ENCODE data around the gene PRAC1. TPM values are rescaled to one million over a fixed set of nuclear protein-coding genes. Genes with fewer than 3 reads are reported as not detected.

The PRAC1 gene
- total and polyA plus RNA-seq, 10 of the 15 experiments (the other 5 are each of a cell fraction or from before 2014, with no cell fraction given): not detected

- TF ChIP-seq ZBTB11 (CRISPR knock-in tag; IDR thresholded peaks at IDR 0.05): no peak
Observed at GRCh38 chr17:48718761-48719641, 3.3 kb downstream of the PRAC1 start (continued).

GRCh38 chr17:48718227-48718760, 4.0 kb downstream of the PRAC1 start:
- Histone ChIP-seq H3K9ac (ENCODE audit: control insufficient read depth, insufficient read depth, low read length) (no peak overlapping the region), H3K4me3 (no peak overlapping the region), H3K79me2 (ENCODE audit: control insufficient read depth, insufficient read depth, low read length) (no peaks in the 10 kb centered on the region), H3K36me3 (ENCODE audit: control insufficient read depth in 2 of 2, insufficient read depth in 2 of 2, low read length in 1 of 2) (no peaks in the 10 kb centered on the region), H3K4me1 (ENCODE audit: control insufficient read depth, insufficient read depth, low read length) (no peaks in the 10 kb centered on the region), H3K27me3 (replicated peaks in 1 of 2; ENCODE audit: control insufficient read depth in 2 of 2, insufficient read depth in 2 of 2, low read length in 1 of 2) (peaks cover 20 to 42% of the 10 kb centered on the region in 2 experiments), H4K20me1 (ENCODE audit: control insufficient read depth, insufficient read depth) (no peaks in the 10 kb centered on the region), H2AFZ (ENCODE audit: control insufficient read depth, low read depth, low read length) (no peak overlapping the region), H3K4me2 (ENCODE audit: control insufficient read depth, insufficient read depth) (no peak overlapping the region), H3K9me3 (replicated peaks; ENCODE audit: control insufficient read depth, insufficient read depth, low read length) (no peaks in the 10 kb centered on the region; the same call in 2 of the 3 replicates), H3K27ac (ENCODE audit: control insufficient read depth, insufficient read depth) (no peak overlapping the region)
- ChIA-PET POLR2A (interaction anchor here (0.6 to 0.7 kb wide), 2 partner anchors 40 to 530 kb away, joined by 3 to 6 read pairs; no protein-coding TSS in a partner anchor), RAD21 (ENCODE audit: unreplicated experiment) (interaction anchor here (2.3 kb wide), 1 partner anchor 40 kb away, joined by 6 read pairs; no protein-coding TSS in a partner anchor), SMC1A (ENCODE audit: uncharacterized antibody, unreplicated experiment) (interaction anchor here (1.4 to 1.5 kb wide), 2 partner anchors 39 to 72 kb away, joined by 3 to 4 read pairs; no protein-coding TSS in a partner anchor), CTCF (interaction anchor here (0.6 to 2.9 kb wide), 4 partner anchors 39 to 86 kb away, joined by 3 to 17 read pairs (median 4); no protein-coding TSS in a partner anchor)
- no peak for ATAC-seq
- TF ChIP-seq ZZZ3 (IDR thresholded peaks at IDR 0.05; ENCODE audit: control insufficient read depth, insufficient read length, low read depth) (no peak), MYC (IDR thresholded peaks at IDR 0.05; ENCODE audit: insufficient read depth, insufficient read length, insufficient replicate concordance, low read length, severe bottlenecking) (no peak), HCFC1 (IDR thresholded peaks at IDR 0.05; ENCODE audit: low read length) (no peak)
- no peak for FAIRE-seq
- no TSS peak for BruUV-seq (replicated peaks)
- in situ Hi-C loops (cut with MboI) (no loop called here), intact Hi-C loops (cut with micrococcal nuclease; ENCODE audit: unreplicated experiment) (no loop called here)
- DNase-seq (ENCODE audit: low read depth, low spot score): no peak
- 32% methylated on average over 24 of the region's 24 CpGs for WGBS (ENCODE audit: insufficient coverage, insufficient replicate concordance, low lambda C conversion rate, missing lambda C conversion rate)

All from GM12878 (cell line).